WTC11 (cell line): Measurements from ENCODE around the gene C4orf50. TPM values are rescaled to one million over a fixed set of nuclear protein-coding genes. Genes with fewer than 3 reads are reported as not detected.

Experiments used
- ATAC-seq: fragments of 200-7000 bp; cut with Tn5 transposase; 2 replicates; pipeline ENCODE4 v1.10.0; 2021; ENCODE audit warnings: mild to moderate bottlenecking, moderate library complexity
- CTCF ChIA-PET: fragments of 300-600 bp; sonication (Branson Sonifier 250); formaldehyde crosslinking; loops from one replicate; lab custom pipeline; 2021; ENCODE audit warnings: antibody characterized with exemption; lab: Charles Lee
- POLR2A ChIA-PET: fragments of 350-600 bp; sonication (Branson Sonifier 250); formaldehyde crosslinking; loops from one replicate; lab custom pipeline; 2021; ENCODE audit warnings: antibody characterized with exemption; lab: Charles Lee
- DNase-seq: peaks from one replicate; pipeline ENCODE4 v3.0.0; 2021; ENCODE audit warnings: low spot score
- H3K27ac Mint-ChIP-seq: 2 replicates; pipeline ENCODE4 v1.8.0; 2021; ENCODE audit warnings: mixed read lengths
- H3K27me3 Mint-ChIP-seq: 2 replicates; pipeline ENCODE4 v1.8.0; 2021; ENCODE audit warnings: low read depth, mild to moderate bottlenecking, moderate library complexity, mixed read lengths
- H3K36me3 Mint-ChIP-seq: 2 replicates; pipeline ENCODE4 v1.8.0; 2021; ENCODE audit warnings: mixed read lengths
- H3K4me1 Mint-ChIP-seq: 2 replicates; pipeline ENCODE4 v1.8.0; 2022; ENCODE audit warnings: mixed read lengths
- H3K4me3 Mint-ChIP-seq: 2 replicates; pipeline ENCODE4 v1.8.0; 2021; ENCODE audit warnings: mild to moderate bottlenecking, moderate library complexity, mixed read lengths
- H3K9me3 Mint-ChIP-seq: 2 replicates; pipeline ENCODE4 v1.8.0; 2021; ENCODE audit warnings: mixed read lengths
- CREB1 ChIP-seq: sonication (generic); formaldehyde crosslinking; IDR thresholded peaks from 2 replicates; pipeline ENCODE4 v1.8.0; 2023; ENCODE audit warnings: mild to moderate bottlenecking, missing genetic modification reagents
- CREM ChIP-seq: sonication (generic); formaldehyde crosslinking; IDR thresholded peaks from 2 replicates; pipeline ENCODE4 v1.8.1; 2022; ENCODE audit warnings: mild to moderate bottlenecking, missing genetic modification reagents, moderate library complexity
- FOXJ3 ChIP-seq: sonication (generic); formaldehyde crosslinking; IDR thresholded peaks from 2 replicates; pipeline ENCODE4 v1.9.0; 2021; ENCODE audit warnings: missing genetic modification reagents, mild to moderate bottlenecking, borderline replicate concordance
- GABPB1 ChIP-seq: sonication (generic); formaldehyde crosslinking; IDR thresholded peaks from 2 replicates; pipeline ENCODE4 v1.8.1; 2023; ENCODE audit warnings: mild to moderate bottlenecking, missing genetic modification reagents
- HMGA2 ChIP-seq: fragments of 250-450 bp; sonication (Bioruptor Pico); IDR thresholded peaks from 2 replicates; pipeline ENCODE4 v1.4.0; 2021; ENCODE audit warnings: mild to moderate bottlenecking, moderate library complexity
- KAT7 ChIP-seq: sonication (generic); formaldehyde crosslinking; IDR thresholded peaks from 2 replicates; pipeline ENCODE4 v1.8.1; 2023; ENCODE audit warnings: missing genetic modification reagents, mild to moderate bottlenecking, borderline replicate concordance
- MXD4 ChIP-seq: fragments of 250-450 bp; sonication (Bioruptor Pico); IDR thresholded peaks from 2 replicates; pipeline ENCODE4 v1.8.0; 2021; ENCODE audit warnings: mild to moderate bottlenecking, moderate library complexity, borderline replicate concordance
- NFE2L1 ChIP-seq: sonication (generic); formaldehyde crosslinking; IDR thresholded peaks from 2 replicates; pipeline ENCODE4 v1.8.1; 2023; ENCODE audit warnings: missing genetic modification reagents
- OVOL2 ChIP-seq: fragments of 250-450 bp; sonication (Bioruptor Pico); IDR thresholded peaks from 2 replicates; pipeline ENCODE4 v1.9.0; 2021; ENCODE audit warnings: mild to moderate bottlenecking, borderline replicate concordance
- PRRX2 ChIP-seq: fragments of 250-450 bp; sonication (Bioruptor Pico); IDR thresholded peaks from 2 replicates; pipeline ENCODE4 v1.8.0; 2021; ENCODE audit warnings: mild to moderate bottlenecking
- RELA ChIP-seq: sonication (generic); formaldehyde crosslinking; IDR thresholded peaks from 2 replicates; pipeline ENCODE4 v1.8.1; 2022; ENCODE audit warnings: missing genetic modification reagents, mild to moderate bottlenecking, borderline replicate concordance
- SMAD4 ChIP-seq: sonication (generic); formaldehyde crosslinking; IDR thresholded peaks from 2 replicates; pipeline ENCODE4 v1.8.0; 2022; ENCODE audit warnings: mild to moderate bottlenecking, missing genetic modification reagents
- TP53 ChIP-seq: sonication (generic); formaldehyde crosslinking; IDR thresholded peaks from 2 replicates; pipeline ENCODE4 v1.8.1; 2023; ENCODE audit warnings: mild to moderate bottlenecking, missing genetic modification reagents
- ZNF396 ChIP-seq: fragments of 250-450 bp; sonication (Bioruptor Pico); IDR thresholded peaks from 2 replicates; pipeline ENCODE4 v1.8.0; 2021; ENCODE audit warnings: mild to moderate bottlenecking, moderate library complexity, borderline replicate concordance
- total RNA-seq: library from RNA; stranded (reverse); gene quantifications from 3 replicates; pipeline ENCODE4 v1.2.3, GENCODE V29; 2021
- TF ChIP-seq, protein P1 (sequence below): sonication (generic); formaldehyde crosslinking; IDR thresholded peaks from 2 replicates; pipeline ENCODE4 v1.8.1; 2023; ENCODE audit warnings: mild to moderate bottlenecking, missing genetic modification reagents
- TF ChIP-seq, protein P2 (sequence below): sonication (generic); formaldehyde crosslinking; IDR thresholded peaks from 2 replicates; pipeline ENCODE4 v1.8.0; 2022; ENCODE audit warnings: mild to moderate bottlenecking, missing genetic modification reagents
- TF ChIP-seq, protein P3 (sequence below): sonication (generic); formaldehyde crosslinking; IDR thresholded peaks from 2 replicates; pipeline ENCODE4 v1.8.1; 2022; ENCODE audit warnings: missing genetic modification reagents, borderline replicate concordance
- TF ChIP-seq, protein P4 (sequence below): sonication (generic); formaldehyde crosslinking; IDR thresholded peaks from 2 replicates; pipeline ENCODE4 v1.8.0; 2022; ENCODE audit warnings: mild to moderate bottlenecking, missing genetic modification reagents
- TF ChIP-seq, protein P5 (sequence below): fragments of 250-450 bp; sonication (Bioruptor Pico); IDR thresholded peaks from 2 replicates; pipeline ENCODE4 v1.9.0; 2021; ENCODE audit warnings: mild to moderate bottlenecking
- TF ChIP-seq, protein P6 (sequence below): sonication (generic); formaldehyde crosslinking; IDR thresholded peaks from 2 replicates; pipeline ENCODE4 v1.8.0; 2022; ENCODE audit warnings: missing genetic modification reagents
- TF ChIP-seq, protein P7 (sequence below): sonication (generic); formaldehyde crosslinking; conservative IDR thresholded peaks from 2 replicates; pipeline ENCODE4 v1.8.1; 2022; ENCODE audit warnings: mild to moderate bottlenecking, missing genetic modification reagents

C4orf50 gene
- total RNA-seq, 1 experiment from 2014 or later = 0.17 TPM

DNA sequence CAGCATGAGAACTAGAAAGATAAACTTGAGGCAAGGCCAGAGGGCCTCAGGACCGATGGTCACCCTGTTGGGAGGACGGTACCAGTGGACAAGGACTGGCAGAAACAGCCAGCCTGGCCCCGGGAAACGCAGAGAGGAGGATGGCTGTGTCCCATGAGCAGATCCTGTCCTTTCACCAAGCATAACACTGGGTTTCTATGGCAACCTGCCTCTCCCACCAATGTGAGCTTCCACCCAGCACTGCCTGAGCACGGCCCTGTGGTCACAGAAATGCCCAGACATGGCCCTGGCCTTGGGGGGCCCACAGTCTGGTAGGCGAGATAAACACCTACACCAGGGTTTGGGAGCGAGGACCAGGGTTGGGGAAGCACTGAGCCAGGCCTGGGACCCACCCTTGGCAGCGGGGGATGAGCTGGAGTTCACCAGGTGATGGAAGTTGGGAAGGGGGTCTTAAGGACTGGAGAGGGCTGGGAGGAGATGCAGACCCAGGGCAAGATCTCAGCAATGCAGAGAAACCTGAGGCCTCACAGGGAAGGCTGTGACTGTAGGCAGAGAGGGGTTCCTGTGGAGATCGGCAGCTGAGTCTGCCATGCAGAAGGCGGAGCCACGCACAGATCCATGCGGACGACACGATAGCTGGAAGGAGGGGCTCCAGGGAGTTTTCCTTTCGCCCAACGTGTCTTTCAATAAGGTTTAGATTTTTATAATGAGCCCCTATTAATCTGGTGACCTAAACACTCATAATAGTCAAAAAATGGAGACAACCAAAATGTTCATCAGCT lies 92.6 kb downstream of the C4orf50 start (continued):
- TF ChIP-seq KAT7 (CRISPR knock-in tag) (no peak), FOXJ3 (CRISPR knock-in tag) (no peak), CREB1 (no peak), OVOL2 (CRISPR knock-in tag) (no peak), ZNF396 (CRISPR knock-in tag) (no peak), NFE2L1 (CRISPR knock-in tag) (no peak)
- TF ChIP-seq, protein P1, sequence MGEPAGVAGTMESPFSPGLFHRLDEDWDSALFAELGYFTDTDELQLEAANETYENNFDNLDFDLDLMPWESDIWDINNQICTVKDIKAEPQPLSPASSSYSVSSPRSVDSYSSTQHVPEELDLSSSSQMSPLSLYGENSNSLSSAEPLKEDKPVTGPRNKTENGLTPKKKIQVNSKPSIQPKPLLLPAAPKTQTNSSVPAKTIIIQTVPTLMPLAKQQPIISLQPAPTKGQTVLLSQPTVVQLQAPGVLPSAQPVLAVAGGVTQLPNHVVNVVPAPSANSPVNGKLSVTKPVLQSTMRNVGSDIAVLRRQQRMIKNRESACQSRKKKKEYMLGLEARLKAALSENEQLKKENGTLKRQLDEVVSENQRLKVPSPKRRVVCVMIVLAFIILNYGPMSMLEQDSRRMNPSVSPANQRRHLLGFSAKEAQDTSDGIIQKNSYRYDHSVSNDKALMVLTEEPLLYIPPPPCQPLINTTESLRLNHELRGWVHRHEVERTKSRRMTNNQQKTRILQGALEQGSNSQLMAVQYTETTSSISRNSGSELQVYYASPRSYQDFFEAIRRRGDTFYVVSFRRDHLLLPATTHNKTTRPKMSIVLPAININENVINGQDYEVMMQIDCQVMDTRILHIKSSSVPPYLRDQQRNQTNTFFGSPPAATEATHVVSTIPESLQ = no peak
- TF ChIP-seq, protein P2, sequence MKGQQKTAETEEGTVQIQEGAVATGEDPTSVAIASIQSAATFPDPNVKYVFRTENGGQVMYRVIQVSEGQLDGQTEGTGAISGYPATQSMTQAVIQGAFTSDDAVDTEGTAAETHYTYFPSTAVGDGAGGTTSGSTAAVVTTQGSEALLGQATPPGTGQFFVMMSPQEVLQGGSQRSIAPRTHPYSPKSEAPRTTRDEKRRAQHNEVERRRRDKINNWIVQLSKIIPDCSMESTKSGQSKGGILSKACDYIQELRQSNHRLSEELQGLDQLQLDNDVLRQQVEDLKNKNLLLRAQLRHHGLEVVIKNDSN (CRISPR knock-in tag) = no peak
- TF ChIP-seq, all 79 proteins: peak for 0

DNA sequence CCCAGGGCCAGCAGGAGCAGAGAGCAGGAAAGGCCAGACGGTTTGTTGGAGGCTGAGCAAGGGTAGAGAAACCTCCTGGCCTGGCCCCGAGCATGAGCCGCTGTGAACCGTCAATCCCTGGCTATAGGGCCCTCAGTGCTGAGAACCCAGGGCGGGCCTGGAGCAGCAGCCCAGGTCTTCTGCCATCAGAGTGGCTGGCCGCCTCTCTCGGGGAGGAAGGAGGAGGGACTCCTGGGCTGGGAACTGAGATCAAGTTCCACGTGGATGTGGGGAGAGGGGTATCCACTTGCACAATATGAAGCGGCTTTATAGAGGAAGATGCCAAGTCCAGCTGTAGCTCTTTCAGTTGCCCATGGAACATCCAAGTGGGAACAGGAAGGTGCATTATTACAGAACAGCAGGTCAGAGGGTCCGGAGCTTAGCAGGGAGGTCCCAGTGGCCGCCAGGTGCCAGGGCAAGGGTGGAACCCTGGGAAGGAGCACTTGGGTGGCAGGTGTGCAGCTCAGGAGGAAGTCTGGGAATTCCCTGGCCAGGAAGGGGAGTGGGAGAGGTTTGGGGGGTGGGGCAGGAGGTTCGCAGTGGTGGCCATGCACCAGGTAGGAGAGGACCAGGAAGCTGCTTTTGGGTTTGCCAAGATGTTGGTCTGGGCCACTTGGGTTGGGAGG lies 93.6 kb downstream of the C4orf50 start:
- ChIA-PET POLR2A (no interaction called here), CTCF (interaction anchor here (0.8 to 0.9 kb wide), 2 partner anchors 30 to 39 kb away, joined by 3 read pairs; no protein-coding TSS in a partner anchor)
- DNase-seq = no peak
- H3K4me1 Mint-ChIP-seq = peaks cover 27% of the 10 kb centered on the region
- ATAC-seq = no peak
- TF ChIP-seq PRRX2 (CRISPR knock-in tag) (no peak), HMGA2 (CRISPR knock-in tag) (no peak)
- H3K4me3 Mint-ChIP-seq = no peak overlapping the region
- no peaks in the 10 kb centered on the region for H3K9me3 Mint-ChIP-seq
- H3K36me3 Mint-ChIP-seq = no peaks in the 10 kb centered on the region
- H3K27ac Mint-ChIP-seq = no peak overlapping the region
- peaks cover 2% of the 10 kb centered on the region; the same call in 1 of the 2 replicates for H3K27me3 Mint-ChIP-seq

DNA sequence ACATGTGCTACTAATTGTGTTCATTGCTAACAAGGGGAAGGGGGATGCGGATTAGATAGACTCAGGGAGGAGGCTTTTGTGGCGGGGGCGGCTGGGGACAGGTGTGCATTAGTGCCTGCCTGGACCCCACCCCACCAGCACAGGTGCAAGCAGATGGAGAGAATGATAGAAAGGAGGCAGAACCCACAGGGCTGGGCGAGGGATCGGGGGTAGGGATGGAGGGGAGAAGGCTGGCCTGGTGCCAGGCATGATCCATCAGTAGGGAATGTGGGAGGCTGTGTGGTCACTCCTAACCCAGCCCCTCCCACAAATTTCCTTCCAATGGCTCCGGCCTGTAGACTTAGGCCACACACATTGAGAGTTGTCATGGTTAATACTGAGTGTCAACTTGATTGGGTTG lies 94.9 kb downstream of the C4orf50 start:
- no peaks in the 10 kb centered on the region for H3K9me3 Mint-ChIP-seq
- no peak overlapping the region for H3K27ac Mint-ChIP-seq
- peaks cover 33% of the 10 kb centered on the region for H3K4me1 Mint-ChIP-seq
- POLR2A ChIA-PET = no interaction called here
- H3K27me3 Mint-ChIP-seq = peaks cover 8% of the 10 kb centered on the region; the same call in 1 of the 2 replicates
- no peak overlapping the region for H3K4me3 Mint-ChIP-seq
- no peak for DNase-seq
- CTCF ChIA-PET = no interaction called here
- ATAC-seq = no peak
- H3K36me3 Mint-ChIP-seq = no peaks in the 10 kb centered on the region
- TF ChIP-seq, protein P3, sequence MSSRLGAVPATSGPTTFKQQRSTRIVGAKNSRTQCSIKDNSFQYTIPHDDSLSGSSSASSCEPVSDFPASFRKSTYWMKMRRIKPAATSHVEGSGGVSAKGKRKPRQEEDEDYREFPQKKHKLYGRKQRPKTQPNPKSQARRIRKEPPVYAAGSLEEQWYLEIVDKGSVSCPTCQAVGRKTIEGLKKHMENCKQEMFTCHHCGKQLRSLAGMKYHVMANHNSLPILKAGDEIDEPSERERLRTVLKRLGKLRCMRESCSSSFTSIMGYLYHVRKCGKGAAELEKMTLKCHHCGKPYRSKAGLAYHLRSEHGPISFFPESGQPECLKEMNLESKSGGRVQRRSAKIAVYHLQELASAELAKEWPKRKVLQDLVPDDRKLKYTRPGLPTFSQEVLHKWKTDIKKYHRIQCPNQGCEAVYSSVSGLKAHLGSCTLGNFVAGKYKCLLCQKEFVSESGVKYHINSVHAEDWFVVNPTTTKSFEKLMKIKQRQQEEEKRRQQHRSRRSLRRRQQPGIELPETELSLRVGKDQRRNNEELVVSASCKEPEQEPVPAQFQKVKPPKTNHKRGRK (CRISPR knock-in tag) = no peak
- TF ChIP-seq, protein P4, sequence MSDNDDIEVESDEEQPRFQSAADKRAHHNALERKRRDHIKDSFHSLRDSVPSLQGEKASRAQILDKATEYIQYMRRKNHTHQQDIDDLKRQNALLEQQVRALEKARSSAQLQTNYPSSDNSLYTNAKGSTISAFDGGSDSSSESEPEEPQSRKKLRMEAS (CRISPR knock-in tag) = no peak
- TF ChIP-seq RELA (CRISPR knock-in tag) (no peak), GABPB1 (CRISPR knock-in tag) (no peak), MXD4 (CRISPR knock-in tag) (no peak), SMAD4 (CRISPR knock-in tag) (no peak), CREM (CRISPR knock-in tag) (no peak), TP53 (no peak)
- TF ChIP-seq, protein P5, sequence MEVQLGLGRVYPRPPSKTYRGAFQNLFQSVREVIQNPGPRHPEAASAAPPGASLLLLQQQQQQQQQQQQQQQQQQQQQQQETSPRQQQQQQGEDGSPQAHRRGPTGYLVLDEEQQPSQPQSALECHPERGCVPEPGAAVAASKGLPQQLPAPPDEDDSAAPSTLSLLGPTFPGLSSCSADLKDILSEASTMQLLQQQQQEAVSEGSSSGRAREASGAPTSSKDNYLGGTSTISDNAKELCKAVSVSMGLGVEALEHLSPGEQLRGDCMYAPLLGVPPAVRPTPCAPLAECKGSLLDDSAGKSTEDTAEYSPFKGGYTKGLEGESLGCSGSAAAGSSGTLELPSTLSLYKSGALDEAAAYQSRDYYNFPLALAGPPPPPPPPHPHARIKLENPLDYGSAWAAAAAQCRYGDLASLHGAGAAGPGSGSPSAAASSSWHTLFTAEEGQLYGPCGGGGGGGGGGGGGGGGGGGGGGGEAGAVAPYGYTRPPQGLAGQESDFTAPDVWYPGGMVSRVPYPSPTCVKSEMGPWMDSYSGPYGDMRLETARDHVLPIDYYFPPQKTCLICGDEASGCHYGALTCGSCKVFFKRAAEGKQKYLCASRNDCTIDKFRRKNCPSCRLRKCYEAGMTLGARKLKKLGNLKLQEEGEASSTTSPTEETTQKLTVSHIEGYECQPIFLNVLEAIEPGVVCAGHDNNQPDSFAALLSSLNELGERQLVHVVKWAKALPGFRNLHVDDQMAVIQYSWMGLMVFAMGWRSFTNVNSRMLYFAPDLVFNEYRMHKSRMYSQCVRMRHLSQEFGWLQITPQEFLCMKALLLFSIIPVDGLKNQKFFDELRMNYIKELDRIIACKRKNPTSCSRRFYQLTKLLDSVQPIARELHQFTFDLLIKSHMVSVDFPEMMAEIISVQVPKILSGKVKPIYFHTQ = no peak
- TF ChIP-seq, protein P6, sequence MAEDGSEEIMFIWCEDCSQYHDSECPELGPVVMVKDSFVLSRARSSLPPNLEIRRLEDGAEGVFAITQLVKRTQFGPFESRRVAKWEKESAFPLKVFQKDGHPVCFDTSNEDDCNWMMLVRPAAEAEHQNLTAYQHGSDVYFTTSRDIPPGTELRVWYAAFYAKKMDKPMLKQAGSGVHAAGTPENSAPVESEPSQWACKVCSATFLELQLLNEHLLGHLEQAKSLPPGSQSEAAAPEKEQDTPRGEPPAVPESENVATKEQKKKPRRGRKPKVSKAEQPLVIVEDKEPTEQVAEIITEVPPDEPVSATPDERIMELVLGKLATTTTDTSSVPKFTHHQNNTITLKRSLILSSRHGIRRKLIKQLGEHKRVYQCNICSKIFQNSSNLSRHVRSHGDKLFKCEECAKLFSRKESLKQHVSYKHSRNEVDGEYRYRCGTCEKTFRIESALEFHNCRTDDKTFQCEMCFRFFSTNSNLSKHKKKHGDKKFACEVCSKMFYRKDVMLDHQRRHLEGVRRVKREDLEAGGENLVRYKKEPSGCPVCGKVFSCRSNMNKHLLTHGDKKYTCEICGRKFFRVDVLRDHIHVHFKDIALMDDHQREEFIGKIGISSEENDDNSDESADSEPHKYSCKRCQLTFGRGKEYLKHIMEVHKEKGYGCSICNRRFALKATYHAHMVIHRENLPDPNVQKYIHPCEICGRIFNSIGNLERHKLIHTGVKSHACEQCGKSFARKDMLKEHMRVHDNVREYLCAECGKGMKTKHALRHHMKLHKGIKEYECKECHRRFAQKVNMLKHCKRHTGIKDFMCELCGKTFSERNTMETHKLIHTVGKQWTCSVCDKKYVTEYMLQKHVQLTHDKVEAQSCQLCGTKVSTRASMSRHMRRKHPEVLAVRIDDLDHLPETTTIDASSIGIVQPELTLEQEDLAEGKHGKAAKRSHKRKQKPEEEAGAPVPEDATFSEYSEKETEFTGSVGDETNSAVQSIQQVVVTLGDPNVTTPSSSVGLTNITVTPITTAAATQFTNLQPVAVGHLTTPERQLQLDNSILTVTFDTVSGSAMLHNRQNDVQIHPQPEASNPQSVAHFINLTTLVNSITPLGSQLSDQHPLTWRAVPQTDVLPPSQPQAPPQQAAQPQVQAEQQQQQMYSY = no peak
- TF ChIP-seq, protein P7, sequence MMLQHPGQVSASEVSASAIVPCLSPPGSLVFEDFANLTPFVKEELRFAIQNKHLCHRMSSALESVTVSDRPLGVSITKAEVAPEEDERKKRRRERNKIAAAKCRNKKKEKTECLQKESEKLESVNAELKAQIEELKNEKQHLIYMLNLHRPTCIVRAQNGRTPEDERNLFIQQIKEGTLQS (CRISPR knock-in tag) = no peak
